RWPE1 (cell line): ENCODE measurements around the gene TLL1.

Source experiments
- CTCF ChIA-PET: fragments of 350-600 bp; sonication (Branson Sonifier 250); formaldehyde crosslinking; extraction: SDS; loops from one replicate; lab custom pipeline; 2021; lab: Yijun Ruan, JAX
- POLR2A ChIA-PET: fragments of 400-600 bp; formaldehyde crosslinking; extraction: SDS; loops from one replicate; lab custom pipeline; 2020; ENCODE audit warnings: antibody characterized with exemption; ENCODE audit not compliant: low non-redundant PET; lab: Yijun Ruan, JAX
- DNase-seq: peaks from one replicate; pipeline ENCODE4 v3.0.0; 2012; ENCODE audit warnings: low spot score
- H3K27ac ChIP-seq: fragments of 450-650 bp; 2 replicates; pipeline ENCODE4 v1.5.1; 2017
- CTCF ChIP-seq: fragments of 450-650 bp; conservative IDR thresholded peaks from 2 replicates; pipeline ENCODE4 v1.5.1; 2017; ENCODE audit warnings: low read depth, mild to moderate bottlenecking

The TLL1 gene

GRCh38 chr4:165875446-165875845, 2.4 kb downstream of the TLL1 start:
- DNase-seq, result no peak
- POLR2A ChIA-PET, result no interaction called here
- CTCF ChIA-PET, result interaction anchor here (0.6 to 0.8 kb wide), 2 partner anchors 153 to 216 kb away, joined by 4 read pairs; no protein-coding TSS in a partner anchor
- H3K27ac ChIP-seq, result no peak overlapping the region
- TF ChIP-seq CTCF, result no peak

DNA sequence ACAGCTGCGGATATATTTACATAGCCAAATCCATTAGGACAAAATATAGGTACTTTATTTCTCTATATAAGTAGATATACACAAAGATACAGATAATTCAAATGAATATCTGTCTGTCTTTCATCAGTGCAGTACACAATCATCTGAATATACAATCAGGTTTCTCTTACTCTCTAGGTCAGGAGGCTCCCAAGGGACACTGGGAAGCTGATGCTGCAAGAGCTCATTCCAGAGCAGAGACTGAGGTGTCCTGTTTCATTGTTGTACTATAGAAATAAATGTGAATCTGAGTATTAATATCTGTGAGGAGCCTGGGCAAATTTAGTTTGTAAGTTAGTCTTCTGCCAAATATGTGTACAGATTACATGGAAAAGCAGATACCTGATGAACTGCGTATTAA, 4.2 kb downstream of the TLL1 start:
- no peak for TF ChIP-seq CTCF
- ChIA-PET CTCF (no interaction called here), POLR2A (no interaction called here)
- no peak overlapping the region for H3K27ac ChIP-seq
- no peak for DNase-seq

DNA sequence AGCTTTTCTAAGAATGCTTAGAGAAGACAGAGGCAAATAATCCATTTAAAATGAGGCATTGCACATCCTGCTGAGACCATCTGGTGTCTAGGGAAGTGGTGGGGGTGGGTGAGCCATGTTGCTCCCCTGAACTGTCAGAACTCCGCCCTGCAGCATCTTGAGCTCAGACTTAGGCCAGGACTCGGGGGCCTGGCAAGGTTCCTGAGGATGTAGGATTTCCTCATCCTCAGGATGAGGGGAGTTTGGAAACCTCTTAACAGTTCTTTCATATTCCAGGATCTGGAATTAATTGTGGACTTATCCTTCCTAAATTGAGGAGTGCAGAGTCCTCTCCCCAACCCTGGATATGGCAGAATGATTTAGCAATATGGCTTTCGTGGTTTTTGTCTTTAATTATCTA, 6.6 kb downstream of the TLL1 start:
- ChIA-PET CTCF (interaction anchor here (0.9 to 1.1 kb wide), 2 partner anchors 11 to 386 kb away, joined by 4 read pairs; no protein-coding TSS in a partner anchor), POLR2A (no interaction called here)
- no peak for TF ChIP-seq CTCF
- DNase-seq, result no peak
- H3K27ac ChIP-seq, result no peak overlapping the region

DNA sequence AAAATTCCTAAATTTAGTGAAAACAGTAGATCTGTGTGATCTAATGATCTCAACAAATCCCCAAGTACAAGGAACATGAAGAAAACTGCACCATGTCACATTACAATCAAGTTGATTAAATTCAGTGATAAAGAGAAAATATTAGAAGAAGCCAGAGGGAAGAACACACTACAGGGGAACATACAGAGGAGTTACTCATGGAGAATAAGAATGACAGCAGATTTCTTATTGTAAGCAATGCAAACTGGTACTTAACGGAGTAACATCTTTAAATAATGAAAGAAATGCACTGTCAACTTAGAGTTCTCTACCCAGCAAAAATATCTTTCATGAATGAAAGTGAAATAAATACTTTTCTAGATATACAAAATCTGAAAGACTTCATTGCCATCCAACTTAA, 21.1 kb downstream of the TLL1 start:
- ChIA-PET CTCF (no interaction called here), POLR2A (no interaction called here)
- TF ChIP-seq CTCF, result no peak

GRCh38 chr4:165905405-165906027, 32.5 kb downstream of the TLL1 start:
- peak; percentile 35 for DNase-seq
- ChIA-PET CTCF (interaction anchor here (0.6 kb wide), 1 partner anchor 794 kb away, joined by 3 read pairs; no protein-coding TSS in a partner anchor), POLR2A (no interaction called here)
- no peak overlapping the region for H3K27ac ChIP-seq
- no peak for TF ChIP-seq CTCF

More for the DNA sequence above, 21.1 kb downstream of the TLL1 start:
- no peak overlapping the region for H3K27ac ChIP-seq
- DNase-seq, result no peak

DNA sequence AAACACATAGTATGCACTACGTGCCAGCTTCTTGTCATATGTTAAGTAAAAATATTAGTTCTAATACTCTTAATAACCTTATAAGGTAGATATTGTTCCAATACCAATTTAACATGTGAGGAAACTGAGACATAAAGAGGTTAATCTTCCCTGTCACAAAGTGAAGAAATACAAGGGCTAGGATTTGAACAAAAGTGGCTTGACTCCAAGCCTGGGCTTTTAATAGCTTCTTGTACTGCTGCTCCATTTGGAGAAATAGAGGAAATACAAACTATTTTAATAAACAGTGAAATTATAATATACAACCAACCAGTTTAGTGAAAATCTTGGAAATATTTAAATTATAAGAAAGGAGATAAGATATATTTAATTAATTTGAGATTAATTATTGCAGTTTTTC, 33.2 kb downstream of the TLL1 start:
- POLR2A ChIA-PET, result no interaction called here
- no peak overlapping the region for H3K27ac ChIP-seq
- CTCF ChIA-PET, result no interaction called here
- no peak for DNase-seq
- no peak for TF ChIP-seq CTCF
